ENCODE measurements around the gene HES5. TPM values are rescaled to one million over a fixed set of nuclear protein-coding genes. Genes with fewer than 3 reads are reported as not detected.

HES5 gene
- total and polyA plus RNA-seq, 2 donors (not counting 3 experiments of a cell fraction or from before 2014, with no cell fraction given): 0.07 TPM; not detected in 1

DNA sequence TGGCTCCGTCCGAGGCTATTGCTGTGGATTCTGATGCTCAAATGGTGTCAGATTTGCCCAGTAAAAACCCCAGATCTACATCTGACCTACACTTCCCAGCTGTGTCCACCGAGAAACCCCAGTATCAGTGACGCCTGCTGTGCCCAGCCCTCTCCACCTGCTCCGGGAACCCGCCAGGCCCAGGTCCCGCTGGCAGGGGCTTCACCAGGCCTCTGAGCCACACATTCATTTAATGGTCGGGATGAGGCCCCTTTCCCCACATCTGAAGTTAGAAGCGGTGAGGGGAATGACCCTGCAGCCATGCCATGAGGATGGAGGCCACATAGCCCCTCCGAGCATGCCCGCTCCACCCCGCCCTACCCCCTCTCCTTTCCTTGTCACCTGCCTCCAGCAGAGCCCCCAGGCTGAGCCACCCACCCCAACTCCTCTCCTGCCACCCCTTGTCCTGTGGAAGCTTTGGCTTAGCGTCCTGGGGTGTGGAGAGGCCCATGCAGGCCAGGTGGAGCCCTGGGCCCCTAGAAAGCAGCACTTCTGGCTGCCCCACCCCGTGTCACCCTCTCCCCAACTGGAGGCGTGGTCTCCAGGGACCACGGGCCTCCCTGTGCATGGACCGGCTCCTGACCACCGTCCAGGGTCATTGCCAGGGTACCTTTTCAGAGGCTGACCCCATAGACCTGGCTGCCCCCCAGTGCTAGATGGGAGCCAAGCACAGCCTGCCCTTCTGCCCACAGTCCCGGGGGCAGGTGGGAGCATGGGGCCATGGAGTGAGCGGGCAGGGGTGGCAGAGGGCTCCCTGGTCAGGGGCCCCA, 34.1 kb upstream of the HES5 start:
- ChIA-PET POLR2A (no interaction called here), CTCF (no interaction called here)
- no TSS peak for BruUV-seq (replicated peaks)
- Histone ChIP-seq H4K20me1 (replicated peaks; ENCODE audit: control insufficient read depth, extremely low read depth, insufficient read depth, low read length) (no peaks in the 10 kb centered on the region), H3K4me1 (ENCODE audit: control insufficient read depth, extremely low read depth, insufficient read depth, low read length) (no peaks in the 10 kb centered on the region), H3K9ac (replicated peaks; ENCODE audit: extremely low read depth, insufficient read depth, low read length) (no peak overlapping the region), H3K9me3 (replicated peaks; ENCODE audit: control insufficient read depth, insufficient read depth, low read length) (no peaks in the 10 kb centered on the region), H3K9me1 (replicated peaks; ENCODE audit: control insufficient read depth, extremely low read depth, insufficient read depth, low read length) (no peaks in the 10 kb centered on the region), H3K79me2 (ENCODE audit: control insufficient read depth, insufficient read depth, low read length) (no peaks in the 10 kb centered on the region), H3K27me3 (ENCODE audit: control insufficient read depth in 2 of 2, insufficient read depth in 2 of 2, low read length in 2 of 2) (no peaks in the 10 kb centered on the region), H3K36me3 (ENCODE audit: control insufficient read depth in 2 of 2, extremely low read depth in 1 of 2, insufficient read depth in 2 of 2, low read length in 2 of 2) (peaks cover 0 to 6% of the 10 kb centered on the region in 2 experiments), H3K4me2 (ENCODE audit: insufficient read depth, low read length) (no peak overlapping the region), H3K27ac (ENCODE audit: insufficient read depth, low read depth, low read length) (no peak overlapping the region), H3K4me3 (replicated peaks in 1 of 3; ENCODE audit: insufficient read depth in 1 of 3, low read depth in 1 of 3, low read length in 3 of 3) (no peak overlapping the region), H2AFZ (ENCODE audit: low read depth, low read length) (no peak overlapping the region)
- DNase-seq (ENCODE audit: low read depth, low spot score) (no peak), FAIRE-seq (no peak)
- TF ChIP-seq MYC (IDR thresholded peaks at IDR 0.05; ENCODE audit: low read depth, low read length): no peak
- TF ChIP-seq FOS (IDR thresholded peaks at IDR 0.05; ENCODE audit: borderline replicate concordance, insufficient read depth, low read length): no peak
- no peak for TF ChIP-seq POLR2AphosphoS5 (IDR thresholded peaks at IDR 0.05; ENCODE audit: insufficient read depth, low read depth, low read length)
- TF ChIP-seq, protein P1, sequence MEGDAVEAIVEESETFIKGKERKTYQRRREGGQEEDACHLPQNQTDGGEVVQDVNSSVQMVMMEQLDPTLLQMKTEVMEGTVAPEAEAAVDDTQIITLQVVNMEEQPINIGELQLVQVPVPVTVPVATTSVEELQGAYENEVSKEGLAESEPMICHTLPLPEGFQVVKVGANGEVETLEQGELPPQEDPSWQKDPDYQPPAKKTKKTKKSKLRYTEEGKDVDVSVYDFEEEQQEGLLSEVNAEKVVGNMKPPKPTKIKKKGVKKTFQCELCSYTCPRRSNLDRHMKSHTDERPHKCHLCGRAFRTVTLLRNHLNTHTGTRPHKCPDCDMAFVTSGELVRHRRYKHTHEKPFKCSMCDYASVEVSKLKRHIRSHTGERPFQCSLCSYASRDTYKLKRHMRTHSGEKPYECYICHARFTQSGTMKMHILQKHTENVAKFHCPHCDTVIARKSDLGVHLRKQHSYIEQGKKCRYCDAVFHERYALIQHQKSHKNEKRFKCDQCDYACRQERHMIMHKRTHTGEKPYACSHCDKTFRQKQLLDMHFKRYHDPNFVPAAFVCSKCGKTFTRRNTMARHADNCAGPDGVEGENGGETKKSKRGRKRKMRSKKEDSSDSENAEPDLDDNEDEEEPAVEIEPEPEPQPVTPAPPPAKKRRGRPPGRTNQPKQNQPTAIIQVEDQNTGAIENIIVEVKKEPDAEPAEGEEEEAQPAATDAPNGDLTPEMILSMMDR (IDR thresholded peaks at IDR 0.05; ENCODE audit: extremely low read depth in 1 of 2, insufficient read depth in 1 of 2, low read depth in 1 of 2, low read length in 2 of 2): no peak
- intact Hi-C loops (cut with micrococcal nuclease): loop anchor here (2.0 kb wide), 1 partner anchor 15 kb away; no protein-coding TSS in a partner anchor
- dilution Hi-C loops (cut with MboI; ENCODE audit: extremely low pct_ligation_motif_present, low sequenced_read_pairs): no loop called here

GRCh38 chr1:2563205-2563604, 33.1 kb upstream of the HES5 start:
- Histone ChIP-seq H3K27me3 (ENCODE audit: control insufficient read depth in 2 of 2, insufficient read depth in 2 of 2, low read length in 2 of 2) (no peaks in the 10 kb centered on the region), H3K9ac (replicated peaks; ENCODE audit: extremely low read depth, insufficient read depth, low read length) (no peak overlapping the region), H3K27ac (ENCODE audit: insufficient read depth, low read depth, low read length) (no peak overlapping the region), H3K4me3 (replicated peaks in 1 of 3; ENCODE audit: insufficient read depth in 1 of 3, low read depth in 1 of 3, low read length in 3 of 3) (no peak overlapping the region), H3K4me1 (ENCODE audit: control insufficient read depth, extremely low read depth, insufficient read depth, low read length) (no peaks in the 10 kb centered on the region), H2AFZ (ENCODE audit: low read depth, low read length) (no peak overlapping the region), H3K9me3 (replicated peaks; ENCODE audit: control insufficient read depth, insufficient read depth, low read length) (no peaks in the 10 kb centered on the region), H3K4me2 (ENCODE audit: insufficient read depth, low read length) (no peak overlapping the region), H3K36me3 (ENCODE audit: control insufficient read depth in 2 of 2, extremely low read depth in 1 of 2, insufficient read depth in 2 of 2, low read length in 2 of 2) (peaks cover 0 to 9% of the 10 kb centered on the region in 2 experiments), H4K20me1 (replicated peaks; ENCODE audit: control insufficient read depth, extremely low read depth, insufficient read depth, low read length) (no peaks in the 10 kb centered on the region), H3K79me2 (ENCODE audit: control insufficient read depth, insufficient read depth, low read length) (no peaks in the 10 kb centered on the region), H3K9me1 (replicated peaks; ENCODE audit: control insufficient read depth, extremely low read depth, insufficient read depth, low read length) (no peaks in the 10 kb centered on the region)
- no peak for TF ChIP-seq GATA2 (IDR thresholded peaks at IDR 0.05; ENCODE audit: insufficient read depth, insufficient read length, low read depth, low read length)
- TF ChIP-seq MYC (IDR thresholded peaks at IDR 0.05; ENCODE audit: low read depth, low read length): no peak
- TF ChIP-seq, protein P1 (IDR thresholded peaks at IDR 0.05; ENCODE audit: extremely low read depth in 1 of 2, insufficient read depth in 1 of 2, low read depth in 1 of 2, low read length in 2 of 2): no peak
- TF ChIP-seq POLR2AphosphoS5 (IDR thresholded peaks at IDR 0.05; ENCODE audit: insufficient read depth, low read depth, low read length): no peak
- dilution Hi-C loops (cut with MboI; ENCODE audit: extremely low pct_ligation_motif_present, low sequenced_read_pairs) (no loop called here), intact Hi-C loops (cut with micrococcal nuclease) (no loop called here)
- FAIRE-seq: no peak
- CTCF ChIA-PET: no interaction called here
- no TSS peak for BruUV-seq (replicated peaks)
- DNase-seq (ENCODE audit: low read depth, low spot score): no peak
- POLR2A ChIA-PET: no interaction called here

Data from endothelial cell of umbilical vein (primary cell).